Measurements from ENCODE around the gene SEMA6B. TPM values are rescaled to one million over a fixed set of nuclear protein-coding genes. Genes with fewer than 3 reads are reported as not detected.
A peak's percentile ranks its signal among the peaks of the same experiment; 100 is the strongest.

Gene SEMA6B
- total and polyA plus RNA-seq, 11 donors = 6.0 to 29.7 (median 10.1) TPM

DNA sequence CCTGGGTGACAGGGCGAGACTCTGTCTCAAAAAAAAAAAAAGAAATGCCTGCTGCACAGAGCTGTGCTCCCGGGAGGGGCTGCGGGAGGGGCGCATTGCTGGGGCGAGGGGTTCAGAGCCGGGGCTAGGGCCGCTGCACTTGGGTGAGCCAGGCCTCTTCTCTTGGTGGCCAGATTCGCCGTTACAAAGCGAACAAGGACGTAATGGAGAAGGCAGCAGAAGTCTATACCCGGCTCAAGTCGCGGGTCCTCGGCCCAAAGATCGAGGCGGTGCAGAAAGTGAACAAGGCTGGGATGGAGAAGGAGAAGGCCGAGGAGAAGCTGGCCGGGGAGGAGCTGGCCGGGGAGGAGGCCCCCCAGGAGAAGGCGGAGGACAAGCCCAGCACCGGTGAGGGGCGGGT, 60.2 kb downstream of the SEMA6B start:
- Histone ChIP-seq H3K36me3 (peaks cover 0 to 96% (median 82%) of the 10 kb centered on the region in 9 donors), H3K4me1 (no peaks in the 10 kb centered on the region), H3K27ac (no peak overlapping the region), H3K27me3 (no peaks in the 10 kb centered on the region), H3K4me3 (no peak overlapping the region), H3K9me3 (no peaks in the 10 kb centered on the region)
- WGBS, 4 donors = 95 to 97% (median 96%) methylated on average over 23 of the region's 23 CpGs
- no peak for TF ChIP-seq POLR2A (IDR thresholded peaks at IDR 0.05)
- TF ChIP-seq, protein P1, sequence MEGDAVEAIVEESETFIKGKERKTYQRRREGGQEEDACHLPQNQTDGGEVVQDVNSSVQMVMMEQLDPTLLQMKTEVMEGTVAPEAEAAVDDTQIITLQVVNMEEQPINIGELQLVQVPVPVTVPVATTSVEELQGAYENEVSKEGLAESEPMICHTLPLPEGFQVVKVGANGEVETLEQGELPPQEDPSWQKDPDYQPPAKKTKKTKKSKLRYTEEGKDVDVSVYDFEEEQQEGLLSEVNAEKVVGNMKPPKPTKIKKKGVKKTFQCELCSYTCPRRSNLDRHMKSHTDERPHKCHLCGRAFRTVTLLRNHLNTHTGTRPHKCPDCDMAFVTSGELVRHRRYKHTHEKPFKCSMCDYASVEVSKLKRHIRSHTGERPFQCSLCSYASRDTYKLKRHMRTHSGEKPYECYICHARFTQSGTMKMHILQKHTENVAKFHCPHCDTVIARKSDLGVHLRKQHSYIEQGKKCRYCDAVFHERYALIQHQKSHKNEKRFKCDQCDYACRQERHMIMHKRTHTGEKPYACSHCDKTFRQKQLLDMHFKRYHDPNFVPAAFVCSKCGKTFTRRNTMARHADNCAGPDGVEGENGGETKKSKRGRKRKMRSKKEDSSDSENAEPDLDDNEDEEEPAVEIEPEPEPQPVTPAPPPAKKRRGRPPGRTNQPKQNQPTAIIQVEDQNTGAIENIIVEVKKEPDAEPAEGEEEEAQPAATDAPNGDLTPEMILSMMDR (IDR thresholded peaks at IDR 0.05) = no peak
- no peak for DNase-seq
- no peak for ATAC-seq
- intact Hi-C loops (cut with DNase I) = no loop called here

- ATAC-seq (no peak), DNase-seq (no peak)
- H3K36me3 ChIP-seq = peaks cover 2 to 96% (median 84%) of the 10 kb centered on the region in 9 donors
- no peaks in the 10 kb centered on the region for H3K27me3 ChIP-seq
- TF ChIP-seq POLR2A (IDR thresholded peaks at IDR 0.05) = no peak
- TF ChIP-seq, protein P1 (IDR thresholded peaks at IDR 0.05) = no peak
- WGBS, 4 donors = 88 to 100% (median 97%) methylated on average over 9 to 12 of the region's 12 CpGs
- H3K27ac ChIP-seq = no peak overlapping the region
- H3K9me3 ChIP-seq = no peaks in the 10 kb centered on the region
- no peak overlapping the region for H3K4me3 ChIP-seq
- no peaks in the 10 kb centered on the region for H3K4me1 ChIP-seq
- intact Hi-C loops (cut with DNase I) = no loop called here
These were observed 60.8 kb downstream of the SEMA6B start for GRCh38 chr19:4498694-4499093.

DNA sequence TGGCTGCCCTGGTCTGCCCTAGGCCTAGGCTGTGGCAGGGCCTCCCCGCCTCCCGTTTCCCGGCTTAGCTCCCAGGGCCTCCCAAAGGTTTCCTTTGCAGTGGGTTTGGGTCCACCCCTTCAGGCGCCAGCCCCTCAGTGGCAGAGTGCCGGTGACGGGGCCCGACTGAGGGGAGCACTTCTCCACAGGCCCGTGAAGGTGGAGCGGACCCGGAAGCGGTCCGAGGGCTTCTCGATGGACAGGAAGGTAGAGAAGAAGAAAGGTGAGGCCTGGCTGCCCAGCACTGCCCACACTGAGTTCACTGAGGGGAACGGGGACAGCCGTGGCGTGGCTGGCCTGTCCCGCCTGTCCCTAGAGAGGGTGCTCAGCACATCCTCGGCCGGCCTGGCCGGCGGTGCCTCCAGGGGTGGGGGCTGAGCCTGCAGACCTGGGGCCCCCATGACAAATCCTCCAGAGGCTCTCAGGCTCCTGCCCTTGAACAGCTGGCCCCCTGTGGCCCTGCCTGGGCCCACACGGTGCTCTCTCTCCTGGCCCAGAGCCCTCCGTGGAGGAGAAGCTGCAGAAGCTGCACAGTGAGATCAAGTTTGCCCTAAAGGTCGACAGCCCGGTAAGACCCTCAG, 61.6 kb downstream of the SEMA6B start:
- Histone ChIP-seq H3K27me3 (no peaks in the 10 kb centered on the region), H3K9me3 (no peaks in the 10 kb centered on the region), H3K36me3 (peaks cover 5 to 94% (median 82%) of the 10 kb centered on the region in 9 donors), H3K4me3 (no peak overlapping the region), H3K27ac (no peak overlapping the region), H3K4me1 (no peaks in the 10 kb centered on the region)
- ATAC-seq (no peak), DNase-seq (peak in 1 of 5 donors; percentile 17)
- WGBS, 4 donors = 91 to 95% (median 93%) methylated on average over 16 to 25 of the region's 25 CpGs
- intact Hi-C loops (cut with DNase I) = no loop called here
- TF ChIP-seq POLR2A (IDR thresholded peaks at IDR 0.05) = no peak
- TF ChIP-seq, protein P1 (IDR thresholded peaks at IDR 0.05) = no peak

DNA sequence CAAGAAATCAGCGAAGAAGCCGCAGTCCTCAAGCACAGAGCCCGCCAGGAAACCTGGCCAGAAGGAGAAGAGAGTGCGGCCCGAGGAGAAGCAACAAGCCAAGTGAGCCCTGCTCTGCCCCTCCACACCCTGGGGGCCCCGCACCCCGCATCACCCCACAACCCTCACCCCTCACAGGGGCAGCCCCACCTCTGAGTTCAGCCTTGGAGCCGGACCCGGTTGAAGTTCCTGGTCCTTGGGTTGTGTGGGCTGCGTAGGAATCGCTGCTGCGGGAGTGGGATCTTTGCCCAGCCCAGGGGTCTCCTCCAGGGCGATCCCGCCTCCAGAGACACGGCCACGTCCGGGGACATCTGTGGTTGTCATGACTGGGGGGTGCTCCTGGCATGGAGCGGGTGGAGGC, 63.2 kb downstream of the SEMA6B start:
- DNase-seq (peak in 1 of 5 donors; percentile 17), ATAC-seq (no peak)
- TF ChIP-seq, protein P1 (IDR thresholded peaks at IDR 0.05) = no peak
- TF ChIP-seq POLR2A (IDR thresholded peaks at IDR 0.05) = no peak
- peaks cover 5 to 88% (median 75%) of the 10 kb centered on the region in 9 donors for H3K36me3 ChIP-seq
- H3K4me3 ChIP-seq = no peak overlapping the region
- H3K9me3 ChIP-seq = no peaks in the 10 kb centered on the region
- no peaks in the 10 kb centered on the region for H3K27me3 ChIP-seq
- H3K27ac ChIP-seq = no peak overlapping the region
- H3K4me1 ChIP-seq = no peaks in the 10 kb centered on the region
- WGBS, 4 donors = 88 to 98% (median 89%) methylated on average over 9 to 18 of the region's 18 CpGs
- intact Hi-C loops (cut with DNase I) = no loop called here

All from heart left ventricle (tissue), 16 donors.